Measurements from ENCODE around the gene HORMAD2.

DNA sequence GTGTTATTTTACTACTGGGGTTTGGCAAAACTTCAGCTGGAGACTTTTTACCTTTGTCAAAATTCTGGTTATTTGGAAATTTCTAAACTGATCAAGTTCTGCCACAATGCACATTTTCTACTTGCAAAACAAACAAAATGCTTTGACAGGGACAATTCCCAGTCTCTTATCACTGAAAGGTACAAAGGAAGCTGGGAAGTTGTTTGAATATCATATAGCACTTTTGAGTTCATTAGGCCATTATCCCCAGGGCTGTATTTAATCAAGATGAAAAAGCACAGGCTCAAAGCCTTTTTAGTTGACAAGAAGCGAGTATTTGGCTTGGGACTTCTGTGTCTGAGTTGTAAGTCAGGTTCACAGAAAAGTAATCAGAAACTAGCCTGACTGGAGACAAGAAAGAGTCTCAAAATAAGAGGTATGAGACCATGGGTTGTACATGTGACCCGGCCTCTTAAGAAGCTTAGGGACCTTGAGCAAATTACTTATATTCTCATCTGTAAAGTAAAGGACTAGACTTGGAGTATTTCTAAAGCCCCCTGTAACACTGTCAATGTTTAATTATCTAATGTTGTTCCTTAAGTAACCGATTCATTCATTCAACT lies 2.9 kb upstream of the HORMAD2 start:
- TF ChIP-seq PKNOX1 (IDR thresholded peaks at IDR 0.05) (no peak), SUZ12 (IDR thresholded peaks at IDR 0.05) (no peak), CTBP1 (IDR thresholded peaks at IDR 0.05; ENCODE audit: borderline replicate concordance) (no peak), FOXM1 (IDR thresholded peaks at IDR 0.05; ENCODE audit: borderline replicate concordance) (no peak), LEF1 (IDR thresholded peaks at IDR 0.05; ENCODE audit: borderline replicate concordance) (no peak), L3MBTL2 (conservative IDR thresholded peaks at IDR 0.05) (no peak), FOXK2 (IDR thresholded peaks at IDR 0.05) (no peak), SP1 (IDR thresholded peaks at IDR 0.05) (no peak), FOXA1 (IDR thresholded peaks at IDR 0.05) (no peak), NFRKB (IDR thresholded peaks at IDR 0.05) (no peak)
